Cardiac muscle cell (in vitro differentiated cells and primary cell): ENCODE results near the gene SH3BP2. TPM values are rescaled to one million over a fixed set of nuclear protein-coding genes. Genes with fewer than 3 reads are reported as not detected.

ENCODE experiments used
- DNase-seq, 2 donors: peaks; one replicate each; pipeline versions ENCODE4 v3.0.0 to v3.0.0-alpha.2; 2010 to 2017; ENCODE audit warnings: low read depth in 1 of 2, low spot score in 1 of 2
- H3K27ac ChIP-seq: fragments of 200-600 bp; sonication (generic); 2 replicates; pipeline ENCODE4 v1.5.1; 2016
- H3K27me3 ChIP-seq: fragments of 200-600 bp; sonication (generic); 2 replicates; pipeline ENCODE4 v1.6.0; 2016; ENCODE audit warnings: control low read depth
- H3K36me3 ChIP-seq: fragments of 200-600 bp; sonication (generic); 2 replicates; pipeline ENCODE4 v1.5.1; 2016; ENCODE audit warnings: control low read depth
- H3K4me1 ChIP-seq: fragments of 200-600 bp; sonication (generic); 2 replicates; pipeline ENCODE4 v1.8.1; 2017; ENCODE audit warnings: low read depth, mild to moderate bottlenecking, mixed run types
- H3K4me3 ChIP-seq: fragments of 200-600 bp; sonication (generic); 2 replicates; pipeline ENCODE4 v1.5.1; 2016; ENCODE audit warnings: mild to moderate bottlenecking
- H3K9me3 ChIP-seq: fragments of 200-600 bp; sonication (generic); 2 replicates; pipeline ENCODE4 v1.5.1; 2017; ENCODE audit warnings: low read depth, mild to moderate bottlenecking, control low read depth
- polyA plus RNA-seq: library from polyadenylated mRNA; unstranded; fragments of >200 nt; fragmentation: Nextera tagmentation; extraction: Ambion mirVana; gene quantifications from 2 replicates; pipeline ENCODE4 v1.2.1, GENCODE V29; 2016
- total RNA-seq: library from RNA; depleted of rRNA; stranded (reverse); fragments of >200 nt; gene quantifications from 2 replicates; pipeline ENCODE4 v1.2.3, GENCODE V29; 2016
- TF ChIP-seq, protein P1 (sequence below): IDR thresholded peaks from 2 replicates; pipeline ENCODE4 v1.5.1; 2012; ENCODE audit warnings: low read depth, mild to moderate bottlenecking, low read length

SH3BP2 gene
- total and polyA plus RNA-seq, 2 experiments from 2014 or later: 8.5 to 31.7 TPM

DNA sequence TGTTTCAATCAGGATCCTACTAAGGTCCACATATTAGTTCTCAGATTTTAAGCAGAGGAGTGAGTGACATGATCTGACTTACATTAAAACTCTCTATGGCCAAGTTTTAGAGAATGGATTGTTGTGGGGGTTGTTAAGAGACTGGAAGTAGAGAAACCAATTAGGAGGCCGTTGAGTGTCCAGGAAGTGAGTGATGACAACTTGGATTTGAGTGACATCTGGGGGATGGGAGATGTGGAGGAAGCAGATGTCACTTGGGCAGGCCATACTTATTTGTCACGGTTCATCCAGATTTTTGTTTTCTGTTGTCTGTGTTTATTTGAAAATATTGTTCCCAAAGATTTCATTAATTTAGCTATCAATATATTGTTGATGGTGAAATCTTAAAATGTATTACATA lies 79.0 kb downstream of the SH3BP2 start:
- TF ChIP-seq, protein P1, sequence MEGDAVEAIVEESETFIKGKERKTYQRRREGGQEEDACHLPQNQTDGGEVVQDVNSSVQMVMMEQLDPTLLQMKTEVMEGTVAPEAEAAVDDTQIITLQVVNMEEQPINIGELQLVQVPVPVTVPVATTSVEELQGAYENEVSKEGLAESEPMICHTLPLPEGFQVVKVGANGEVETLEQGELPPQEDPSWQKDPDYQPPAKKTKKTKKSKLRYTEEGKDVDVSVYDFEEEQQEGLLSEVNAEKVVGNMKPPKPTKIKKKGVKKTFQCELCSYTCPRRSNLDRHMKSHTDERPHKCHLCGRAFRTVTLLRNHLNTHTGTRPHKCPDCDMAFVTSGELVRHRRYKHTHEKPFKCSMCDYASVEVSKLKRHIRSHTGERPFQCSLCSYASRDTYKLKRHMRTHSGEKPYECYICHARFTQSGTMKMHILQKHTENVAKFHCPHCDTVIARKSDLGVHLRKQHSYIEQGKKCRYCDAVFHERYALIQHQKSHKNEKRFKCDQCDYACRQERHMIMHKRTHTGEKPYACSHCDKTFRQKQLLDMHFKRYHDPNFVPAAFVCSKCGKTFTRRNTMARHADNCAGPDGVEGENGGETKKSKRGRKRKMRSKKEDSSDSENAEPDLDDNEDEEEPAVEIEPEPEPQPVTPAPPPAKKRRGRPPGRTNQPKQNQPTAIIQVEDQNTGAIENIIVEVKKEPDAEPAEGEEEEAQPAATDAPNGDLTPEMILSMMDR: no peak
- H3K9me3 ChIP-seq: no peaks in the 10 kb centered on the region
- DNase-seq: no peak
- H3K4me1 ChIP-seq: peaks cover 52% of the 10 kb centered on the region
- no peaks in the 10 kb centered on the region for H3K36me3 ChIP-seq
- no peak overlapping the region for H3K4me3 ChIP-seq
- H3K27me3 ChIP-seq: no peaks in the 10 kb centered on the region
- no peak overlapping the region for H3K27ac ChIP-seq

DNA sequence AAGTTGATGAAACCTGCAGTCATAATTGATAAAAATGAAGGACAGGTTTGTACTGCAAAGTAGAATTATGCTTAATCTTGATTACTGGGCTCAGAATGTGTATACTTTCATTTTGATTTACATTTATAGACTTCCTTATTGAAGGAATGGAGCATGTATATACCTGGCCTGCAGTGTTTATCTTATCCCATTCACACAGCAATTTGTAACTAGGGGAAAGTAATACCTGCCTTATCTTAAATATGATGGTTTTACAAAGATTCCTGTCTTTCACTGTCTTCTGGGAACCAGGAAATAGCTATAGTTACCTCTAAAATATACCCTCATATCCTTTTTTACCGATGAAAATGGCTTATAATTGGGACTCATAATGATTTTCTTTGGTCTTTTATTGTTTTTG lies 80.4 kb downstream of the SH3BP2 start:
- TF ChIP-seq, protein P1: no peak
- no peaks in the 10 kb centered on the region for H3K36me3 ChIP-seq

DNA sequence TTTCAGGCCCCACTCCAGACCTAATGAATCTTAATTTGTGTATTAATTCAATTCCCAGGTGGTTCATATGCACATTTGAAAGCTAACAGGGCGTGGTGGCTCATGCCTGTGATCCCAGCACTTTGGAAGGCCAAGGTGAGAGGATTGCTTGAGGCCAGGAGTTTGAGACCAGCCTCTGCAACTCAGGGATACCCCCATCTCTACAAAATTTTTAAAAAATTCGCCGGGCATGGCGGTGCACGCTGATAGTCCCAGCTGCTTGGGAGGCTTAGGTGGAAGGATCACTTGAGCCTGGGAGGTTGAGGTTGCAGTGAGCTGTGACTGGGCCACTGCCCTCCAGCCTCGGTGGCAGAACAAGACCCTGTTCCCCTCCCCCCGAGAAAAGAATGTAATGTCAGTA lies 82.0 kb downstream of the SH3BP2 start:
- Histone ChIP-seq H3K4me3 (no peak overlapping the region), H3K9me3 (no peaks in the 10 kb centered on the region), H3K27me3 (no peaks in the 10 kb centered on the region), H3K27ac (no peak overlapping the region), H3K4me1 (peaks cover 23% of the 10 kb centered on the region), H3K36me3 (peaks cover under 1% of the 10 kb centered on the region)
- TF ChIP-seq, protein P1: no peak
- DNase-seq: no peak

More for the DNA sequence above, 80.4 kb downstream of the SH3BP2 start:
- H3K27me3 ChIP-seq: no peaks in the 10 kb centered on the region
- DNase-seq: no peak
- no peak overlapping the region for H3K4me3 ChIP-seq
- peaks cover 38% of the 10 kb centered on the region for H3K4me1 ChIP-seq
- no peak overlapping the region for H3K27ac ChIP-seq
- H3K9me3 ChIP-seq: no peaks in the 10 kb centered on the region

DNA sequence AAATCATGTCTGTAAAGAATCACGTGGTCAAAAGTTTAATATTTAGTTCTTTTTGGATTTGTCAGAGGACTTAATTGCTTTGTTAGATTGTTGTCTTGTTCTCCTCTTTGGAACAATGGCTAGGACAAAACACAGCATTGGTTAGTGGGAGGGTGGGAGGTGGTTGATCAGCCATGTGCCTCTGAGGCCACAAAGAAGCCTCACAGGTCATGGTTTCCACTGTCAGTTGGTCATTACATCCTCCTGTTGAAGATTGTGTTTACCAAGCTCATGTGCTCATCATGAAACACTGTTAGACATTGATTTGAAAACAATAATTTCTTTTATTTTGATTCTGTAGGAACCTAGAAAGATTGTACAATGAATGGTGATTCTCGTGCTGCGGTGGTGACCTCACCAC lies 82.7 kb downstream of the SH3BP2 start:
- no peak for DNase-seq
- Histone ChIP-seq H3K27me3 (no peaks in the 10 kb centered on the region), H3K27ac (no peak overlapping the region), H3K9me3 (no peaks in the 10 kb centered on the region), H3K36me3 (peaks cover 4% of the 10 kb centered on the region), H3K4me1 (peaks cover 16% of the 10 kb centered on the region), H3K4me3 (no peak overlapping the region)
- TF ChIP-seq, protein P1: no peak

DNA sequence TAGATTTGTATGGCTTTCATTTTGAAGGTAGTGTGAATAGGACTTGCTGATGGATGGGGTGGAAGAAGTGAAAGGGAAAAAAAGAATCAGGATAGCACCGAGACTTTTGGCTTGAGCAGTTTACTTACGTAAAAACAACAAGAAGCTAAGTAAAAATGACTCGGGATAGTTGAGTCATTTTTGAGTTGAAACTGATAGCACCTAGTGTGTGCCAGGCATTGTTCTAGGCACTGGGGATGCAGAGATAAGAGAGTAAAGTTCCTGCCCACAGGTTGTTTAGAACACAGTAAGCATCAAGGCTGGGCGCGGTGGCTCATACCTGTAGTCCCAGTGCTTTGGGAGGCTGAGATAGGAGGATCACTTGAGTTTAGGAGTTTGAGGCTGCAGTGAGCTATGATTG lies 85.5 kb downstream of the SH3BP2 start:
- H3K27ac ChIP-seq: no peak overlapping the region
- TF ChIP-seq, protein P1: no peak
- no peaks in the 10 kb centered on the region for H3K4me1 ChIP-seq
- no peaks in the 10 kb centered on the region for H3K27me3 ChIP-seq
- H3K4me3 ChIP-seq: no peak overlapping the region
- peaks cover 13% of the 10 kb centered on the region for H3K36me3 ChIP-seq
- DNase-seq: peak in 1 of 2 donors; percentile 38
- no peaks in the 10 kb centered on the region for H3K9me3 ChIP-seq

DNA sequence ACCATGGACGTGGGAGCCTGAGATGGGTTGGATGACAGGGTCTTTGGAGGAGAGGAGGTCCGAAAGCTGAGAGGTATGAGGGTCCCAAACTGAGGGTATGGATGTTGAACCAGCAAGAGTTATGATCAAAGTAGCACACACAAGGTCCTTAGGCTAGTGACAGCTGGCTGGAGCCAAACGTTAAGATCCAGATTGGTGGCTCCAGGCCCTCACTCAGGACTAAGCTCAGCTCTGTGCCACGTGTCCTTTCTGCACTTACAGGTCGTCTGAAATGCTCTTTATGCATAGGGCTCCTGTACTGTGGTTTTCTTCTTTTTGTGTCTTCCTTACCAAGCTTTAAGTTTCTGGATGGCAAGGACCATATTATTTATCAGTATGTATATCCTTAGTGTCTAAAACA lies 86.1 kb downstream of the SH3BP2 start:
- Histone ChIP-seq H3K9me3 (no peaks in the 10 kb centered on the region), H3K4me3 (no peak overlapping the region), H3K27ac (no peak overlapping the region), H3K36me3 (peaks cover 13% of the 10 kb centered on the region), H3K27me3 (no peaks in the 10 kb centered on the region), H3K4me1 (no peaks in the 10 kb centered on the region)
- DNase-seq: no peak
- TF ChIP-seq, protein P1: no peak
